ENCODE measurements around the gene STK32C. TPM values are rescaled to one million over a fixed set of nuclear protein-coding genes. Genes with fewer than 3 reads are reported as not detected.

The STK32C gene
- total and polyA plus RNA-seq, 10 donors: 9.6 to 27.8 (median 15.7) TPM

GRCh38 chr10:132310701-132311337 lies 3.1 kb upstream of the STK32C start:
- DNase-seq: peak; percentile 76
- Histone ChIP-seq H3K27me3 (replicated peaks in 1 of 7) (peaks cover 0 to 33% (median 0%) of the 10 kb centered on the region in 7 donors), H3K36me3 (no peaks in the 10 kb centered on the region), H3K4me1 (peaks cover 6 to 26% (median 20%) of the 10 kb centered on the region in 6 donors), H3K27ac (no peak overlapping the region), H3K4me3 (no peak overlapping the region), H3K9me3 (peaks cover 0 to 6% (median 0%) of the 10 kb centered on the region in 8 donors)
- intact Hi-C loops (cut with DNase I; ENCODE audit: low total_unique reads): no loop called here
- no peak for TF ChIP-seq POLR2AphosphoS5 (IDR thresholded peaks at IDR 0.05)
- TF ChIP-seq POLR2A (IDR thresholded peaks at IDR 0.05): no peak
- TF ChIP-seq CTCF (IDR thresholded peaks at IDR 0.05 in 8 of 11, conservative IDR thresholded peaks at IDR 0.05 in 3 of 11): no peak
- 66 to 80% (median 75%) methylated on average over 13 to 17 of the region's 17 CpGs for WGBS, 5 donors

- intact Hi-C loops (cut with DNase I; ENCODE audit: low total_unique reads): no loop called here
- Histone ChIP-seq H3K27ac (no peak overlapping the region), H3K9me3 (peaks cover 0 to 6% (median 0%) of the 10 kb centered on the region in 8 donors), H3K36me3 (no peaks in the 10 kb centered on the region), H3K4me3 (no peak overlapping the region), H3K27me3 (replicated peaks in 1 of 7) (peaks cover 0 to 38% (median 0%) of the 10 kb centered on the region in 7 donors), H3K4me1 (peaks cover 6 to 26% (median 20%) of the 10 kb centered on the region in 6 donors)
- DNase-seq: peak; percentile 71
- WGBS, 5 donors: 82 to 91% (median 87%) methylated on average over 7 of the region's 7 CpGs
- TF ChIP-seq POLR2AphosphoS5 (IDR thresholded peaks at IDR 0.05) (no peak), CTCF (IDR thresholded peaks at IDR 0.05 in 8 of 11, conservative IDR thresholded peaks at IDR 0.05 in 3 of 11) (no peak), POLR2A (IDR thresholded peaks at IDR 0.05) (no peak)
Observed at GRCh38 chr10:132309879-132310591, 2.3 kb upstream of the STK32C start.

- no peak overlapping the region for H3K27ac ChIP-seq
- intact Hi-C loops (cut with DNase I; ENCODE audit: low total_unique reads): no loop called here
- peaks cover 0 to 42% (median 0%) of the 10 kb centered on the region in 7 donors for H3K27me3 ChIP-seq (replicated peaks in 1 of 7)
- DNase-seq: peak; percentile 75
- TF ChIP-seq POLR2AphosphoS5 (IDR thresholded peaks at IDR 0.05): no peak
- TF ChIP-seq POLR2A (IDR thresholded peaks at IDR 0.05): no peak
- TF ChIP-seq CTCF (IDR thresholded peaks at IDR 0.05 in 8 of 11, conservative IDR thresholded peaks at IDR 0.05 in 3 of 11): no peak
- peaks cover 0 to 6% (median 0%) of the 10 kb centered on the region in 8 donors for H3K9me3 ChIP-seq
- no peaks in the 10 kb centered on the region for H3K36me3 ChIP-seq
- WGBS, 5 donors: 89 to 92% (median 89%) methylated on average over 12 of the region's 12 CpGs
- H3K4me3 ChIP-seq: no peak overlapping the region
- peaks cover 6 to 26% (median 20%) of the 10 kb centered on the region in 6 donors for H3K4me1 ChIP-seq
Observed at GRCh38 chr10:132309471-132309865, 1.7 kb upstream of the STK32C start.

All from spleen (tissue), 11 donors.